HG03139 (cell line): ENCODE data around the gene CCNT2.
"Not testable (repeated sequence)": the region's sequence is repeated elsewhere in the genome, so short reads cannot be mapped to it uniquely, and the experiment has no call there.

Source experiments
- ATAC-seq: cut with Tn5 transposase; IDR thresholded peaks from one replicate; pipeline ENCODE4 v1.9.1; 2021; ENCODE audit not compliant: unreplicated experiment

The CCNT2 gene

GRCh38 chr2:134973241-134974138 is 54.9 kb downstream of the CCNT2 start:
- ATAC-seq = no peak

GRCh38 chr2:134975281-134976009 is 56.8 kb downstream of the CCNT2 start:
- no peak for ATAC-seq

GRCh38 chr2:134976074-134976702 is 57.6 kb downstream of the CCNT2 start:
- no peak for ATAC-seq

- ATAC-seq = not testable (repeated sequence)
These were observed 58.5 kb downstream of the CCNT2 start for GRCh38 chr2:134977104-134977503.

- no peak for ATAC-seq
These were observed 60.6 kb downstream of the CCNT2 start for GRCh38 chr2:134979221-134979620.

GRCh38 chr2:134980639-134981038 is 62.0 kb downstream of the CCNT2 start:
- ATAC-seq = no peak

GRCh38 chr2:134982603-134983002 is 64.0 kb downstream of the CCNT2 start:
- ATAC-seq = no peak

- no peak for ATAC-seq
These were observed 66.4 kb downstream of the CCNT2 start for GRCh38 chr2:134985061-134985460.

- no peak for ATAC-seq
These were observed 70.5 kb downstream of the CCNT2 start for GRCh38 chr2:134988994-134989605.

- ATAC-seq = no peak
These were observed 80.9 kb downstream of the CCNT2 start for GRCh38 chr2:134999521-134999920.

- no peak for ATAC-seq
These were observed 84.2 kb downstream of the CCNT2 start for GRCh38 chr2:135002836-135003235.

GRCh38 chr2:135004005-135004746 is 85.6 kb downstream of the CCNT2 start:
- peak; percentile 87 for ATAC-seq

GRCh38 chr2:135005753-135006152 is 87.1 kb downstream of the CCNT2 start:
- no peak for ATAC-seq
